Ovary (tissue), 9 donors: ENCODE measurements around the gene CORO1C. TPM values are rescaled to one million over a fixed set of nuclear protein-coding genes. Genes with fewer than 3 reads are reported as not detected.

Experiments used
- DNase-seq, 5 donors: peaks; one replicate each; pipeline ENCODE4 v3.0.0-alpha.2; 2019 to 2020
- H3K27ac ChIP-seq, 2 donors: fragments of 200-600 bp; one replicate each; pipeline versions ENCODE4 v1.5.1 to v1.8.0; 2019 to 2022
- H3K27me3 ChIP-seq: fragments of 200-600 bp; one replicate; pipeline ENCODE4 v1.8.0; 2022
- H3K36me3 ChIP-seq: fragments of 200-600 bp; sonication (generic); one replicate; pipeline ENCODE4 v1.5.1; 2019
- H3K4me1 ChIP-seq: one replicate; pipeline ENCODE4 v1.8.1; 2013; ENCODE audit warnings: mild to moderate bottlenecking, moderate library complexity; ENCODE audit not compliant: insufficient read depth
- H3K4me3 ChIP-seq: fragments of 200-600 bp; sonication (generic); one replicate; pipeline ENCODE4 v1.5.1; 2017
- H3K9me3 ChIP-seq, 2 donors: fragments of 200-600 bp in 1 of 2; sonication (generic) in 1 of 2; one replicate each; pipeline versions ENCODE4 v1.5.1 to v1.8.1; 2013 to 2019; ENCODE audit warnings: mild to moderate bottlenecking in 1 of 2, moderate library complexity in 1 of 2
- EP300 ChIP-seq: sonication (generic); formaldehyde crosslinking; IDR thresholded peaks from one replicate; pipeline ENCODE4 v1.6.1; 2017; ENCODE audit warnings: antibody characterized with exemption
- POLR2A ChIP-seq: fragments of 450-650 bp; IDR thresholded peaks from one replicate; pipeline ENCODE4 v1.6.1; 2017; ENCODE audit warnings: antibody characterized with exemption, mild to moderate bottlenecking, moderate library complexity
- WGBS, 3 donors: extraction: QIAGEN DNeasy Blood & Tissue Kit in 1 of 3; methylation state at CpG; one replicate each; pipeline versions ENCODE4 v1.1.5 to v1.1.7; 2013 to 2017; 5-methylcytosine and 5-hydroxymethylcytosine counted together
- intact Hi-C, 4 donors: fragments of 100-400 bp; cut with DNase I; formaldehyde crosslinking; loops; one replicate each; pipeline versions ENCODE4 v1.11.0 to v1.15.1; 2022 to 2023
- polyA plus RNA-seq, 2 donors: library from polyadenylated mRNA; stranded (reverse); fragments of 200-250 nt in 1 of 2; fragments of 350-450 nt in 1 of 2; fragmentation: Illumina TruSeq in 1 of 2; extraction: RNeasy Lipid Tissue Mini Kit (QIAGEN cat#74804) in 1 of 2; gene quantifications; one replicate each; pipeline ENCODE4 v1.2.3, GENCODE V29; 2013 to 2014
- total RNA-seq, 7 donors: library from RNA; depleted of rRNA in 2 of 7; stranded (reverse); fragments of >200 nt in 2 of 7; fragmentation: NEBNext Ultra II Directional in 3 of 7; extraction: Animal tissue kit (Norgen Biotek cat#: 25700) in 3 of 7; gene quantifications; one replicate each; pipeline versions ENCODE4 v1.1.0 to v1.2.4, GENCODE V29; 2016 to 2023
- TF ChIP-seq, protein P1 (sequence below), 3 donors: fragments of 450-650 bp in 2 of 3; fragments of 200-600 bp in 1 of 3; IDR thresholded peaks; one replicate each; pipeline versions ENCODE4 v1.5.1 to v1.8.0; 2016 to 2022; ENCODE audit warnings: antibody characterized with exemption in 3 of 3, mild to moderate bottlenecking in 1 of 3
- donor health status: DM: no; HTN: no; CAD: no; lungs with moderate emphysema.
- donor health status: DM: no; HTN: no; CAD: no.
- donor health status: Bipolar disorder and iron deficiency.
- donor health status: DM: yes; HTN: yes; CAD: no.
- donor health status: DM: no; HTN: no; CAD: no.
- donor health status: DM: yes; HTN: yes; CAD: no.

CORO1C gene
- total and polyA plus RNA-seq, 9 donors: 35.1 to 143 (median 113) TPM

GRCh38 chr12:108704527-108704926 lies 26.8 kb downstream of the CORO1C start:
- H3K4me3 ChIP-seq: no peak overlapping the region
- peaks cover 22% of the 10 kb centered on the region for H3K4me1 ChIP-seq
- no peaks in the 10 kb centered on the region for H3K27me3 ChIP-seq
- H3K36me3 ChIP-seq: no peaks in the 10 kb centered on the region
- intact Hi-C loops: no loop called here
- no peak for DNase-seq
- TF ChIP-seq, protein P1, sequence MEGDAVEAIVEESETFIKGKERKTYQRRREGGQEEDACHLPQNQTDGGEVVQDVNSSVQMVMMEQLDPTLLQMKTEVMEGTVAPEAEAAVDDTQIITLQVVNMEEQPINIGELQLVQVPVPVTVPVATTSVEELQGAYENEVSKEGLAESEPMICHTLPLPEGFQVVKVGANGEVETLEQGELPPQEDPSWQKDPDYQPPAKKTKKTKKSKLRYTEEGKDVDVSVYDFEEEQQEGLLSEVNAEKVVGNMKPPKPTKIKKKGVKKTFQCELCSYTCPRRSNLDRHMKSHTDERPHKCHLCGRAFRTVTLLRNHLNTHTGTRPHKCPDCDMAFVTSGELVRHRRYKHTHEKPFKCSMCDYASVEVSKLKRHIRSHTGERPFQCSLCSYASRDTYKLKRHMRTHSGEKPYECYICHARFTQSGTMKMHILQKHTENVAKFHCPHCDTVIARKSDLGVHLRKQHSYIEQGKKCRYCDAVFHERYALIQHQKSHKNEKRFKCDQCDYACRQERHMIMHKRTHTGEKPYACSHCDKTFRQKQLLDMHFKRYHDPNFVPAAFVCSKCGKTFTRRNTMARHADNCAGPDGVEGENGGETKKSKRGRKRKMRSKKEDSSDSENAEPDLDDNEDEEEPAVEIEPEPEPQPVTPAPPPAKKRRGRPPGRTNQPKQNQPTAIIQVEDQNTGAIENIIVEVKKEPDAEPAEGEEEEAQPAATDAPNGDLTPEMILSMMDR (IDR thresholded peaks at IDR 0.05): no peak
- TF ChIP-seq EP300: no peak
- TF ChIP-seq POLR2A: no peak
- no peaks in the 10 kb centered on the region for H3K9me3 ChIP-seq
- H3K27ac ChIP-seq: no peak overlapping the region
- WGBS, 3 donors: 87 to 89% (median 89%) methylated on average over 5 of the region's 5 CpGs

DNA sequence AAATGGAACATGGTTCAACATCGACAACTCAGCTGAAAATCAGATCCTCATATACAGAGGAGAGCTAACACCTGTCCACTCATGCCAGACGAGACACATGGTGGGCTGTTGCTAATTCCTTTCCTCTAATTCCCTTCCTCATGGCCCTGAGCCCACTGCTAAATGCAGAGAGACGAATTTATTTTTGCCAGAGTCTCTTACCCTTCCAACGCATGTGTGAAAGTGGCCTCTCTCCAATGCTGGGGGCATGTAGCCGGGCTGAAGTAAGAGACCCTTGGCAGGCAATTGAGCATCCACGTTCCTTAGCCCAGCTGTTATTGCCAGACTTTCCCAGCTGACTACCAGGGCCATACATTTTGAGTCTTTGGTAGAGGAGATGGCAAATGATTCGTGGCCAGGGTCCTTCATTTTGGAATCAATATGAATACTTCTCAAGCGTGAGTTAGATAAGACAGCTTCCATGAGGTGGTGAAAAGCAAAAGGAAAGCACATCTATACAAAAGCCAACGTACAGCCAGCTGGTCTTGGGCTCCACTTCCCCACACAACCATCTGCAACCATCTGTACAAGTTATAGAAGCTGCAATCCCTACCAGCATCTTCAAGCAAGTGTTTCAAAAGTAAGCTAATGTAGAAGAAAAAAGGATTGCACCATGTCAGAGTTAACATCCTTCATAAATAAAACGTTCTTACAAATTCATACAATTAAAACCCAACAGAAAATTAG lies 28.6 kb downstream of the CORO1C start:
- peak overlapping the region; percentile 57 to 71 for H3K27ac ChIP-seq
- peaks cover 22% of the 10 kb centered on the region for H3K4me1 ChIP-seq
- 27 to 40% (median 31%) methylated on average over 10 of the region's 10 CpGs for WGBS, 3 donors

GRCh38 chr12:108701779-108702441 lies 29.4 kb downstream of the CORO1C start:
- no peaks in the 10 kb centered on the region for H3K27me3 ChIP-seq
- H3K4me3 ChIP-seq: no peak overlapping the region
- intact Hi-C loops: no loop called here
- 9 to 22% (median 12%) methylated on average over 5 of the region's 5 CpGs for WGBS, 3 donors
- peak overlapping the region; percentile 57 to 71 for H3K27ac ChIP-seq
- no peaks in the 10 kb centered on the region for H3K9me3 ChIP-seq
- TF ChIP-seq, protein P1 (IDR thresholded peaks at IDR 0.05): no peak
- TF ChIP-seq EP300: no peak
- TF ChIP-seq POLR2A: no peak
- no peak for DNase-seq
- H3K36me3 ChIP-seq: no peaks in the 10 kb centered on the region
- peaks cover 22% of the 10 kb centered on the region for H3K4me1 ChIP-seq

More for the DNA sequence above, 28.6 kb downstream of the CORO1C start:
- no peak for DNase-seq
- Histone ChIP-seq H3K9me3 (no peaks in the 10 kb centered on the region), H3K27me3 (no peaks in the 10 kb centered on the region), H3K4me3 (no peak overlapping the region), H3K36me3 (no peaks in the 10 kb centered on the region)
- no peak for TF ChIP-seq POLR2A
- TF ChIP-seq EP300: no peak
- TF ChIP-seq, protein P1 (IDR thresholded peaks at IDR 0.05): no peak
- intact Hi-C loops: no loop called here

GRCh38 chr12:108700833-108701541 lies 30.3 kb downstream of the CORO1C start:
- H3K27me3 ChIP-seq: no peaks in the 10 kb centered on the region
- no peaks in the 10 kb centered on the region for H3K9me3 ChIP-seq
- TF ChIP-seq EP300 (no peak), POLR2A (no peak)
- H3K4me1 ChIP-seq: peaks cover 22% of the 10 kb centered on the region
- no peaks in the 10 kb centered on the region for H3K36me3 ChIP-seq
- intact Hi-C loops: no loop called here
- no peak overlapping the region for H3K4me3 ChIP-seq
- WGBS, 3 donors: 38 to 46% (median 44%) methylated on average over 12 of the region's 12 CpGs
- no peak for DNase-seq
- peak overlapping the region; percentile 34 to 71 for H3K27ac ChIP-seq
